WI38 (cell line): ENCODE measurements around the gene HMCN1.
"Not testable (repeated sequence)": the region's sequence is repeated elsewhere in the genome, so short reads cannot be mapped to it uniquely, and the experiment has no call there.

Experiments
- H3K4me3 ChIP-seq: 2 replicates; pipeline ENCODE4 v1.5.1; 2011; ENCODE audit warnings: low read depth, mild to moderate bottlenecking, control low read depth, low read length
- CTCF ChIP-seq: IDR thresholded peaks from 2 replicates; pipeline ENCODE4 v1.5.1; 2012; ENCODE audit warnings: low read depth, mild to moderate bottlenecking, control low read depth, low read length

Gene HMCN1

DNA sequence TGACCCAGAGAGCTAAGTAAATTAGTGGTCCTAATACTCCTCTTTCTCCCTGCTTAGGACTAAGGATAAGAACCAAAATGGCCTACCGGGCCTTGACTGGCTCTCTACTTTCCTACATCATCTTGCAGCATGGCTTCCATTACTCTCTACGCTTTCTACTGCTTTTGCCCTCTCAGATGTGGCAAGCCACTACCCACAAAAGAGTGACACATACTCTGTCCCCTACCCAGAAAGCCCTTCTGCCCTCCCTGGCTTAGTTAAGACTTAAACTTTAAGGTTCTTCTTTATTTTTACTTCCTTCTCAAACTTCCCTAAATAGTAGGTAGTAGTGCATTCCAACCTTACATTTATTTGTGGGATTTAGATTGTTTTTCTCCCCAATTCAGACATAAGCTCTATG, 412.8 kb downstream of the HMCN1 start:
- no peak for TF ChIP-seq CTCF

GRCh38 chr1:186149591-186149990, 415.4 kb downstream of the HMCN1 start:
- no peak overlapping the region for H3K4me3 ChIP-seq
- no peak for TF ChIP-seq CTCF

More for the DNA sequence above, 412.8 kb downstream of the HMCN1 start:
- no peak overlapping the region for H3K4me3 ChIP-seq

DNA sequence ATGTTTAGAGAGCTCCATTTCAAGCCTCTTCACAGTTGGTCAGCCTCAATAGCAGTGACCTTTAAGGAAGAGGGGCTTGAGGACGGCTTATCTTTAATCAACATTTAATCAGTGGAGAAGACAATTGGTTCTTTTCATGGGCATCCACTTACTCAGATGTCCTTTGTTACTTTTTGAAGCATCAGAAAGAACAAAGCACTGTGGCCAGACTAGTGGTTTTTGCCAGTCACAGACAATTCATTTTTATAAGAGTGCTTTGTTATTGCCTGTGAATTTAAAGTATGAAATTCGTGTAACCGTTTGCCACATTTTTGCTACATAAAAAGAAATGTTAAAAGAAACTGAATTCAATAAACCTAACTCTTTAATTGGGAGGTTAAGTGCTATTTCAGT, 418.0 kb downstream of the HMCN1 start:
- no peak for TF ChIP-seq CTCF
- no peak overlapping the region for H3K4me3 ChIP-seq

DNA sequence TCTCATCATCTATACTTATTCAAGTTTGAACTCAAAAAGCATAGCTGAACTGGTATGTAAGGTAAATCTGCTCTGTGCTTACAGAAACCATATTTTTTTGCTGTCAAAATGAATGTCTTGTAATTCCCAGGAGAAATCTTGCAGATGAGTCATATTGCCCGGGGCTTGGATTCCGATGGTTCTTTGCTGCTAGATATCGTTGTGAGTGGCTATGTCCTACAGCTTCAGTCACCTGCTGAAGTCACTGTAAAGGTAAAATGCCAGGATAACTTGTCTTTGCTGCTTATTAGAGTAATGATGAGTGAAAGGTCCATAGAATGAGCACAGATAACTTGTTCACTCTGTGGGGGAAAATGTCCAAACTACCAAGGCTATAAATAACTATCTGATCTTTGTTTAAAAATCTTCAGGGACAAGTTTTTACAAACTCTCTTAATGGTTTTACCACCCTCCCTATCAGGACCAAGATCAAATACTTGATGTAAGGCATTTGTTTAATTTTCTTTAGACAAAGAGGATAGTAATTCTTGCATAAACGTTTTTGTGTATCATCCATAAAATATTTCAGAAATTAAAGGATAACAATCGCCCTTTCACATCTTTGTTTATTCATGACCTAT, 418.5 kb downstream of the HMCN1 start:
- no peak overlapping the region for H3K4me3 ChIP-seq
- TF ChIP-seq CTCF = no peak

DNA sequence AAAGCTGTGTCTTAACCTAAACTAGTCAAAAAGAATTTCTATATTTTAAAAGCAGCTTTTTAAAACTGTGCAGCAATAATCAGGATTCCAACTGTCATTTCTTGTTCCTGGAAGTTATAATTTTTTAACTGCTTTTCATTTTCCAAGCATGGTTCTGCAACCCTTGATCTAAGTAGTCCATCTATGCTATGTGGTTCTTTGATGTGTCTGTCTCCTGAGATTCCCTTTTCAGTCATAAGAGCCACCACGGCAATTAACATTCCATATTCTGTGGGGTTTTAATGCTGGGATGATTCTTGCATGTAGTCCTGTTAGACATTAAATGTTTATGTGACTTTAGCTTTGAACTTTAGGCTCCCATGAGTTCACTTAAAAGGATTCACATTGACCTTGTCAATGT, 420.5 kb downstream of the HMCN1 start:
- no peak overlapping the region for H3K4me3 ChIP-seq
- no peak for TF ChIP-seq CTCF

DNA sequence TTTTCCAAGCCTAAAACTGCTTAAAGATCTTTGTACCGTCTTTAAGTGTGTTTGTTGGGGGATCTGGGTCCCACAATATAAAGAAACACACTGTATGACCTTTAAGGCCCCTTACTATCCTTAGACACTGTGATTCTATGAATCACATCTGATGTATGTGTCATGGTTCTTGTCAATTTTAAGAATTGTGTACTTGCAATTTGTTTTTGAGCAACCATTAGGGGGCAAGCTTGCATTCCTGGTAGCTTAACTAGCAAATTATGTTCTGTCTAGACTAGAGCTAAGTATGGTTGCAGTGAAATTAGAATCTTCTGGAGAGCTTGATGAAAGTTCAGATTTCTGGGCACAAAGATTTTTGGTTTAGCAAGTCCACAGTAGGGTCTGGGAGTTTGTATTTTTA, 421.4 kb downstream of the HMCN1 start:
- peak; percentile 41; the same call in 1 of the 2 replicates for TF ChIP-seq CTCF
- H3K4me3 ChIP-seq = no peak overlapping the region

- H3K4me3 ChIP-seq = not testable (repeated sequence)
Measured at GRCh38 chr1:186162895-186163294, 428.7 kb downstream of the HMCN1 start.

GRCh38 chr1:186164773-186165172, 430.6 kb downstream of the HMCN1 start:
- TF ChIP-seq CTCF = no peak

More at GRCh38 chr1:186164773-186165172, 430.6 kb downstream of the HMCN1 start:
- no peak overlapping the region for H3K4me3 ChIP-seq
